Thymus (tissue), 11 donors: ENCODE data around the gene SLC1A4. TPM values are rescaled to one million over a fixed set of nuclear protein-coding genes. Genes with fewer than 3 reads are reported as not detected.

Experiments used
- DNase-seq, 9 donors: peaks; one replicate each; pipeline ENCODE4 v3.0.0-alpha.2; 2013; ENCODE audit warnings: low spot score in 9 of 9, low read depth in 6 of 9, missing footprints in 1 of 9
- H3K27ac ChIP-seq, 2 donors: one replicate each; pipeline ENCODE4 v1.5.1; 2013; ENCODE audit warnings: control low read depth in 1 of 2, low read depth in 1 of 2, low read length in 1 of 2, mild to moderate bottlenecking in 1 of 2, moderate library complexity in 1 of 2
- H3K27me3 ChIP-seq, 2 donors: one replicate each; pipeline ENCODE4 v1.5.1; 2013; ENCODE audit warnings: low read length in 1 of 2; ENCODE audit not compliant: control insufficient read depth in 2 of 2, insufficient read depth in 1 of 2
- H3K36me3 ChIP-seq, 2 donors: one replicate each; pipeline ENCODE4 v1.5.1; 2013; ENCODE audit warnings: low read length in 1 of 2, mild to moderate bottlenecking in 1 of 2, moderate library complexity in 1 of 2; ENCODE audit not compliant: control insufficient read depth in 2 of 2, insufficient read depth in 2 of 2
- H3K4me1 ChIP-seq, 2 donors: one replicate each; pipeline ENCODE4 v1.5.1; 2013; ENCODE audit warnings: low read length in 2 of 2; ENCODE audit not compliant: control insufficient read depth in 2 of 2, insufficient read depth in 2 of 2
- H3K4me3 ChIP-seq, 2 donors: one replicate each; pipeline ENCODE4 v1.5.1; 2013; ENCODE audit warnings: low read length in 2 of 2, control low read depth in 1 of 2, mild to moderate bottlenecking in 1 of 2
- H3K9me3 ChIP-seq, 2 donors: one replicate each; pipeline ENCODE4 v1.5.1; 2013; ENCODE audit warnings: low read length in 1 of 2, mild to moderate bottlenecking in 1 of 2; ENCODE audit not compliant: control insufficient read depth in 2 of 2, insufficient read depth in 1 of 2
- WGBS: extraction: QIAGEN DNeasy Blood & Tissue Kit; methylation state at CpG from one replicate; pipeline ENCODE4 v1.1.7; 2013; 5-methylcytosine and 5-hydroxymethylcytosine counted together
- polyA plus RNA-seq: library from polyadenylated mRNA; stranded (reverse); fragments of 200-250 nt; gene quantifications from one replicate; pipeline ENCODE4 v1.2.3, GENCODE V29; 2013
- total RNA-seq: library from RNA; stranded (reverse); fragments of 120-200 nt; gene quantifications from one replicate; pipeline ENCODE4 v1.2.4, GENCODE V29; 2013
- donor health status: healthy.

Gene SLC1A4
- total and polyA plus RNA-seq, 2 donors: 4.9 to 12.5 TPM

GRCh38 chr2:65064728-65065552 is 75.7 kb downstream of the SLC1A4 start:
- H3K36me3 ChIP-seq: peaks cover 6 to 9% of the 10 kb centered on the region in 2 donors
- no peaks in the 10 kb centered on the region for H3K9me3 ChIP-seq
- no peaks in the 10 kb centered on the region for H3K27me3 ChIP-seq
- peak; percentile 58 to 93 (median 77) for DNase-seq
- peak overlapping the region; percentile 10 to 77 for H3K27ac ChIP-seq
- H3K4me3 ChIP-seq: no peak overlapping the region
- H3K4me1 ChIP-seq: peaks cover 6 to 42% of the 10 kb centered on the region in 2 donors
- WGBS: 29% methylated on average over 14 of the region's 14 CpGs

- Histone ChIP-seq H3K9me3 (no peaks in the 10 kb centered on the region), H3K4me3 (no peak overlapping the region), H3K27ac (no peak overlapping the region), H3K27me3 (no peaks in the 10 kb centered on the region), H3K36me3 (peaks cover 33 to 38% of the 10 kb centered on the region in 2 donors), H3K4me1 (peaks cover 6 to 53% of the 10 kb centered on the region in 2 donors)
- peak in 2 of 9 donors; percentile 21 to 38 for DNase-seq
- 44% methylated on average over 14 of the region's 14 CpGs for WGBS
Measured at GRCh38 chr2:65067806-65068553, 78.8 kb downstream of the SLC1A4 start.

- Histone ChIP-seq H3K36me3 (peaks cover 46 to 51% of the 10 kb centered on the region in 2 donors), H3K4me1 (peaks cover 6 to 48% of the 10 kb centered on the region in 2 donors), H3K27me3 (no peaks in the 10 kb centered on the region), H3K9me3 (no peaks in the 10 kb centered on the region), H3K4me3 (no peak overlapping the region), H3K27ac (no peak overlapping the region)
- 88% methylated on average over 6 of the region's 6 CpGs for whole genome bisulfite sequencing
- DNase-seq: no peak
Measured at GRCh38 chr2:65069439-65069824, 80.2 kb downstream of the SLC1A4 start.

- no peaks in the 10 kb centered on the region for H3K9me3 ChIP-seq
- DNase-seq: no peak
- WGBS: 85% methylated on average over 8 of the region's 8 CpGs
- H3K4me1 ChIP-seq: peaks cover 2 to 39% of the 10 kb centered on the region in 2 donors
- H3K27ac ChIP-seq: no peak overlapping the region
- H3K4me3 ChIP-seq: no peak overlapping the region
- no peaks in the 10 kb centered on the region for H3K27me3 ChIP-seq
- H3K36me3 ChIP-seq: peaks cover 46 to 53% of the 10 kb centered on the region in 2 donors
Measured at GRCh38 chr2:65070172-65070830, 81.1 kb downstream of the SLC1A4 start.

- H3K27me3 ChIP-seq: no peaks in the 10 kb centered on the region
- H3K4me3 ChIP-seq: no peak overlapping the region
- H3K27ac ChIP-seq: no peak overlapping the region
- DNase-seq: no peak
- peaks cover 2 to 35% of the 10 kb centered on the region in 2 donors for H3K4me1 ChIP-seq
- no peaks in the 10 kb centered on the region for H3K9me3 ChIP-seq
- WGBS: 96% methylated on average over 6 of the region's 6 CpGs
- H3K36me3 ChIP-seq: peaks cover 48 to 54% of the 10 kb centered on the region in 2 donors
Measured at GRCh38 chr2:65070856-65071255, 81.7 kb downstream of the SLC1A4 start.

GRCh38 chr2:65071499-65072180 is 82.4 kb downstream of the SLC1A4 start:
- H3K27me3 ChIP-seq: no peaks in the 10 kb centered on the region

GRCh38 chr2:65072181-65072970 is 83.2 kb downstream of the SLC1A4 start:
- Histone ChIP-seq H3K4me1 (peaks cover 2 to 29% of the 10 kb centered on the region in 2 donors), H3K27ac (no peak overlapping the region), H3K4me3 (no peak overlapping the region), H3K36me3 (peaks cover 54 to 60% of the 10 kb centered on the region in 2 donors), H3K9me3 (no peaks in the 10 kb centered on the region), H3K27me3 (no peaks in the 10 kb centered on the region)
- WGBS: 97% methylated on average over 20 of the region's 20 CpGs
- DNase-seq: no peak

More at GRCh38 chr2:65071499-65072180, 82.4 kb downstream of the SLC1A4 start:
- H3K4me1 ChIP-seq: peaks cover 2 to 32% of the 10 kb centered on the region in 2 donors
- no peak for DNase-seq
- H3K27ac ChIP-seq: no peak overlapping the region
- H3K4me3 ChIP-seq: no peak overlapping the region
- 97% methylated on average over 14 of the region's 14 CpGs for WGBS
- H3K36me3 ChIP-seq: peaks cover 50 to 57% of the 10 kb centered on the region in 2 donors
- no peaks in the 10 kb centered on the region for H3K9me3 ChIP-seq
